KOPT-K1 (cell line): ENCODE results near the gene FAM171A1.
"Not testable (repeated sequence)": the region's sequence is repeated elsewhere in the genome, so short reads cannot be mapped to it uniquely, and the experiment has no call there.

Experiments used
- H3K27ac ChIP-seq: fragments of 200-600 bp; sonication (generic); 2 replicates; pipeline ENCODE4 v1.5.1; 2016; ENCODE audit warnings: antibody characterized with exemption, mild to moderate bottlenecking, low read depth, low read length; ENCODE audit not compliant: poor library complexity, severe bottlenecking
- H3K36me3 ChIP-seq: fragments of 200-600 bp; sonication (generic); 2 replicates; pipeline ENCODE4 v1.5.1; 2017; ENCODE audit warnings: antibody characterized with exemption, mild to moderate bottlenecking, low read length, moderate library complexity; ENCODE audit not compliant: insufficient read depth
- H3K9me3 ChIP-seq: fragments of 200-600 bp; sonication (generic); 2 replicates; pipeline ENCODE4 v1.5.1; 2017; ENCODE audit warnings: antibody characterized with exemption, low read length, mild to moderate bottlenecking; ENCODE audit not compliant: insufficient read depth, poor library complexity, severe bottlenecking

Gene FAM171A1

GRCh38 chr10:15370856-15371701, at the start of gene FAM171A1:
FAM171A1 (minus strand) TSS chr10:15371289; CDS start chr10:15371052, 237 bp downstream.
- Histone ChIP-seq H3K27ac (no peak within 1 kb of the TSS), H3K9me3 (no peaks in the 10 kb centered on the region), H3K36me3 (no peaks in the 10 kb centered on the region)

- H3K27ac ChIP-seq, result no peak overlapping the region
- no peaks in the 10 kb centered on the region for H3K36me3 ChIP-seq
- H3K9me3 ChIP-seq, result no peaks in the 10 kb centered on the region
Measured at GRCh38 chr10:15420858-15421257, 49.8 kb upstream of the FAM171A1 start.

GRCh38 chr10:15419279-15419874, 48.3 kb upstream of the FAM171A1 start:
- H3K9me3 ChIP-seq, result no peaks in the 10 kb centered on the region
- no peaks in the 10 kb centered on the region for H3K36me3 ChIP-seq
- no peak overlapping the region for H3K27ac ChIP-seq

- Histone ChIP-seq H3K27ac (no peak overlapping the region), H3K9me3 (no peaks in the 10 kb centered on the region), H3K36me3 (no peaks in the 10 kb centered on the region)
Measured at GRCh38 chr10:15416034-15416433, 44.9 kb upstream of the FAM171A1 start.

- Histone ChIP-seq H3K9me3 (no peaks in the 10 kb centered on the region), H3K27ac (no peak overlapping the region), H3K36me3 (no peaks in the 10 kb centered on the region)
Measured at GRCh38 chr10:15411010-15411409, 39.9 kb upstream of the FAM171A1 start.

- H3K36me3 ChIP-seq, H3K27ac ChIP-seq, H3K9me3 ChIP-seq: not testable (repeated sequence)
Measured at GRCh38 chr10:15409350-15409749, 38.3 kb upstream of the FAM171A1 start.

GRCh38 chr10:15408557-15408956, 37.5 kb upstream of the FAM171A1 start:
- Histone ChIP-seq H3K27ac (no peak overlapping the region), H3K9me3 (no peaks in the 10 kb centered on the region), H3K36me3 (no peaks in the 10 kb centered on the region)

GRCh38 chr10:15405319-15405718, 34.2 kb upstream of the FAM171A1 start:
- H3K27ac ChIP-seq, result no peak overlapping the region
- H3K9me3 ChIP-seq, result no peaks in the 10 kb centered on the region
- no peaks in the 10 kb centered on the region for H3K36me3 ChIP-seq

GRCh38 chr10:15401382-15401781, 30.3 kb upstream of the FAM171A1 start:
- H3K27ac ChIP-seq, result no peak overlapping the region
- H3K9me3 ChIP-seq, result no peaks in the 10 kb centered on the region
- H3K36me3 ChIP-seq, result no peaks in the 10 kb centered on the region

- not testable (repeated sequence) for H3K36me3 ChIP-seq, H3K9me3 ChIP-seq, H3K27ac ChIP-seq
Measured at GRCh38 chr10:15400461-15400860, 29.4 kb upstream of the FAM171A1 start.

- no peak overlapping the region for H3K27ac ChIP-seq
- no peaks in the 10 kb centered on the region for H3K36me3 ChIP-seq
- H3K9me3 ChIP-seq, result no peaks in the 10 kb centered on the region
Measured at GRCh38 chr10:15399060-15399661, 28.1 kb upstream of the FAM171A1 start.

GRCh38 chr10:15395935-15396334, 24.8 kb upstream of the FAM171A1 start:
- no peaks in the 10 kb centered on the region for H3K36me3 ChIP-seq

GRCh38 chr10:15393139-15393825, 22.2 kb upstream of the FAM171A1 start:
- Histone ChIP-seq H3K27ac (no peak overlapping the region), H3K9me3 (no peaks in the 10 kb centered on the region), H3K36me3 (no peaks in the 10 kb centered on the region)

More at GRCh38 chr10:15395935-15396334, 24.8 kb upstream of the FAM171A1 start:
- Histone ChIP-seq H3K27ac (no peak overlapping the region), H3K9me3 (no peaks in the 10 kb centered on the region)

GRCh38 chr10:15391491-15391890, 20.4 kb upstream of the FAM171A1 start:
- no peak overlapping the region for H3K27ac ChIP-seq
- no peaks in the 10 kb centered on the region for H3K36me3 ChIP-seq

GRCh38 chr10:15388172-15388571, 17.1 kb upstream of the FAM171A1 start:
- H3K9me3 ChIP-seq, H3K36me3 ChIP-seq, H3K27ac ChIP-seq: not testable (repeated sequence)

More at GRCh38 chr10:15391491-15391890, 20.4 kb upstream of the FAM171A1 start:
- H3K9me3 ChIP-seq, result no peaks in the 10 kb centered on the region
